K562 (cell line): ENCODE data around the gene BEST4. TPM values are rescaled to one million over a fixed set of nuclear protein-coding genes. Genes with fewer than 3 reads are reported as not detected.

Experiments used
- BRF1 ChIP-seq: IDR thresholded peaks from 3 replicates; pipeline ENCODE4 v1.6.1; 2011; ENCODE audit warnings: borderline replicate concordance, mild to moderate bottlenecking; ENCODE audit not compliant: insufficient read length; ENCODE audit errors: extremely low read depth
- FOXM1 ChIP-seq, 2 experiments: fragments of 450-650 bp in 1 of 2; sonication (generic) in 1 of 2; formaldehyde crosslinking in 1 of 2; IDR thresholded peaks; 2 replicates each; pipeline versions ENCODE4 v1.6.1 to v1.9.0; 2017 to 2022; ENCODE audit warnings: low read depth in 2 of 2, mild to moderate bottlenecking in 2 of 2, missing genetic modification reagents in 1 of 2, moderate library complexity in 1 of 2
- NR3C1 ChIP-seq: sonication (generic); formaldehyde crosslinking; IDR thresholded peaks from 2 replicates; pipeline ENCODE4 v1.8.1; 2022; ENCODE audit warnings: missing genetic modification reagents
- PML ChIP-seq: IDR thresholded peaks from 2 replicates; pipeline ENCODE4 v1.6.1; 2012; ENCODE audit warnings: low read length, inconsistent platforms
- RBFOX2 ChIP-seq: fragments of 200-400 bp; formaldehyde crosslinking; IDR thresholded peaks from 2 replicates; pipeline ENCODE4 v1.6.1; 2017; ENCODE audit warnings: low read depth, mild to moderate bottlenecking, low read length, moderate library complexity
- RBM14 ChIP-seq: fragments of 200-400 bp; formaldehyde crosslinking; IDR thresholded peaks from 2 replicates; pipeline ENCODE4 v1.6.1; 2018; ENCODE audit warnings: low read depth, mild to moderate bottlenecking, low read length, moderate library complexity, borderline replicate concordance; ENCODE audit not compliant: insufficient read depth
- SIN3A ChIP-seq, 2 experiments: fragments of 150-350 bp in 1 of 2; IDR thresholded peaks; 2 replicates each; pipeline ENCODE4 v1.6.1; 2011 to 2016; ENCODE audit warnings: borderline replicate concordance in 2 of 2, low read depth in 2 of 2, low read length in 2 of 2, mild to moderate bottlenecking in 2 of 2, moderate library complexity in 2 of 2; ENCODE audit not compliant: control insufficient read depth in 1 of 2
- SREBF2 ChIP-seq: sonication (generic); formaldehyde crosslinking; IDR thresholded peaks from 2 replicates; pipeline ENCODE4 v1.4.0; 2020; ENCODE audit warnings: mild to moderate bottlenecking, missing genetic modification reagents
- ZNF212 ChIP-seq: fragments of 450-650 bp; formaldehyde crosslinking; IDR thresholded peaks from 2 replicates; pipeline ENCODE4 v1.4.0; 2020; ENCODE audit warnings: mild to moderate bottlenecking
- ZNF436 ChIP-seq: fragments of 250-450, 450-650 bp; sonication (Bioruptor Pico); formaldehyde crosslinking; IDR thresholded peaks from 2 replicates; pipeline ENCODE4 v1.7.0; 2020; ENCODE audit warnings: mild to moderate bottlenecking
- ZNF77 ChIP-seq: fragments of 250-450 bp; sonication (Bioruptor Pico); IDR thresholded peaks from 2 replicates; pipeline ENCODE4 v1.5.0; 2020
- polyA plus RNA-seq, 8 experiments: library from polyadenylated mRNA; depleted of rRNA in 4 of 8; stranded (reverse) in 5 of 8; unstranded in 3 of 8; fragments of >200 nt; fragmentation: Nextera tagmentation in 2 of 8; fragmentation: Illumina TruSeq in 1 of 8; extraction: Ambion mirVana in 2 of 8; extraction: Trizol in 1 of 8; gene quantifications; 2 replicates each; pipeline versions ENCODE4 v1.2.1 to v1.2.3, GENCODE V29; 2011 to 2014; ENCODE audit warnings: inconsistent platforms in 1 of 8, missing spikeins in 1 of 8
- total RNA-seq, 7 experiments: library from RNA; depleted of rRNA in 6 of 7; stranded (reverse); fragments of >200 nt in 6 of 7; fragmentation: Illumina TruSeq in 2 of 7; extraction: Trizol in 2 of 7; gene quantifications; 2 replicates each; pipeline versions ENCODE4 v1.2.1 to v1.2.3, GENCODE V29; 2011 to 2021; ENCODE audit warnings: low replicate concordance in 1 of 7
- TF ChIP-seq, protein P1 (sequence below): fragments of 200-800 bp; sonication (Bioruptor generic); IDR thresholded peaks from 2 replicates; pipeline ENCODE4 v1.6.1; 2017; ENCODE audit warnings: missing genetic modification characterization, missing compliant biosample characterization
- TF ChIP-seq, protein P2 (sequence below): sonication (generic); formaldehyde crosslinking; IDR thresholded peaks from 2 replicates; pipeline ENCODE4 v1.4.0; 2020; ENCODE audit warnings: mild to moderate bottlenecking, missing genetic modification reagents
- TF ChIP-seq, protein P3 (sequence below): sonication (generic); formaldehyde crosslinking; IDR thresholded peaks from 2 replicates; pipeline ENCODE4 v1.8.0; 2022; ENCODE audit warnings: mild to moderate bottlenecking, missing genetic modification reagents, borderline replicate concordance
- TF ChIP-seq, protein P4 (sequence below): fragments of 450-650 bp; IDR thresholded peaks from 2 replicates; pipeline ENCODE4 v1.6.1; 2016; ENCODE audit warnings: borderline replicate concordance
- TF ChIP-seq, protein P5 (sequence below): sonication (generic); formaldehyde crosslinking; IDR thresholded peaks from 2 replicates; pipeline ENCODE4 v1.8.1; 2023; ENCODE audit warnings: mild to moderate bottlenecking, missing genetic modification reagents

Gene BEST4
- total and polyA plus RNA-seq, 9 of the 15 experiments (the other 6 are each of a cell fraction or from before 2014, with no cell fraction given): 0.07 to 0.11 TPM; not detected in 7

DNA sequence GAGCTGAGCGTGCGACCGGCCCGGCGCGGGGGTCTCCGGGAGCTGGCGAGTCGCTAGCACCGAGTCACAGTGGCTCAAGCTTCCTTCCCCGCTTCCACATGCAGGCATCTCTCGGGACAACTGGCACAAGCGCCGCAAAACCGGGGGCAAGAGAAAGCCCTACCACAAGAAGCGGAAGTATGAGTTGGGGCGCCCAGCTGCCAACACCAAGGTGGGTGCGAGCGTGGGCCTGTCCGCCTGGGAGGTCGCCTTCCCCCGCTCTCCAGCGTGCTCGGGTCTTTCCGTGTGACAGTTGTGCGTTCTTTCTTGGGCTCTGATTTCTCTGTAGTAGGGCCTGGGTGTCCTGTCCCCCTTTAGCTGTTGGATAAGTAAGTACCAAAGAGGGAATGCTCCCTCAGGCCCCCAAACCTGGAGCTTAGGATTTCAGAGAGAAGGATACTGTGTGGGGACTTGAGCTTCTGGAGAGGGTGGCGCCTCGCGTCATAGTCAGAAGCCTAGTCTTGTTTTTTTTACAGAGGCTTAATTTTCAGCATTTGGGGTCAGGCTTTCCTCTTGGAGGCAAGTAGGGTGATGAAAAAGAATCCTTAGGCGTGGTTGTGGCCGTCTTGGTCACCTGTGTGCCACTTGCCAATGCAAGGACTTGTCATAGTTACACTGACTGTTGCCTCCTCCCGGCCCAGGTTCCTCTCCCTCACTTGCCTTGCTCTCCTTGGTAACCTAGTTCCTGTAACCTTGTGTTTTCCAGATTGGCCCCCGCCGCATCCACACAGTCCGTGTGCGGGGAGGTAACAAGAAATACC, 11.8 kb downstream of the BEST4 start (continued):
- TF ChIP-seq BRF1: no peak
- no peak for TF ChIP-seq ZNF436 (CRISPR knock-in tag)
- 0 out of 2 replicates have a peak, but pooled peaks have one; percentile 86 for TF ChIP-seq NR3C1
- TF ChIP-seq, protein P1, sequence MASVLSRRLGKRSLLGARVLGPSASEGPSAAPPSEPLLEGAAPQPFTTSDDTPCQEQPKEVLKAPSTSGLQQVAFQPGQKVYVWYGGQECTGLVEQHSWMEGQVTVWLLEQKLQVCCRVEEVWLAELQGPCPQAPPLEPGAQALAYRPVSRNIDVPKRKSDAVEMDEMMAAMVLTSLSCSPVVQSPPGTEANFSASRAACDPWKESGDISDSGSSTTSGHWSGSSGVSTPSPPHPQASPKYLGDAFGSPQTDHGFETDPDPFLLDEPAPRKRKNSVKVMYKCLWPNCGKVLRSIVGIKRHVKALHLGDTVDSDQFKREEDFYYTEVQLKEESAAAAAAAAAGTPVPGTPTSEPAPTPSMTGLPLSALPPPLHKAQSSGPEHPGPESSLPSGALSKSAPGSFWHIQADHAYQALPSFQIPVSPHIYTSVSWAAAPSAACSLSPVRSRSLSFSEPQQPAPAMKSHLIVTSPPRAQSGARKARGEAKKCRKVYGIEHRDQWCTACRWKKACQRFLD (CRISPR knock-in tag): peak; percentile 34
- TF ChIP-seq, protein P2, sequence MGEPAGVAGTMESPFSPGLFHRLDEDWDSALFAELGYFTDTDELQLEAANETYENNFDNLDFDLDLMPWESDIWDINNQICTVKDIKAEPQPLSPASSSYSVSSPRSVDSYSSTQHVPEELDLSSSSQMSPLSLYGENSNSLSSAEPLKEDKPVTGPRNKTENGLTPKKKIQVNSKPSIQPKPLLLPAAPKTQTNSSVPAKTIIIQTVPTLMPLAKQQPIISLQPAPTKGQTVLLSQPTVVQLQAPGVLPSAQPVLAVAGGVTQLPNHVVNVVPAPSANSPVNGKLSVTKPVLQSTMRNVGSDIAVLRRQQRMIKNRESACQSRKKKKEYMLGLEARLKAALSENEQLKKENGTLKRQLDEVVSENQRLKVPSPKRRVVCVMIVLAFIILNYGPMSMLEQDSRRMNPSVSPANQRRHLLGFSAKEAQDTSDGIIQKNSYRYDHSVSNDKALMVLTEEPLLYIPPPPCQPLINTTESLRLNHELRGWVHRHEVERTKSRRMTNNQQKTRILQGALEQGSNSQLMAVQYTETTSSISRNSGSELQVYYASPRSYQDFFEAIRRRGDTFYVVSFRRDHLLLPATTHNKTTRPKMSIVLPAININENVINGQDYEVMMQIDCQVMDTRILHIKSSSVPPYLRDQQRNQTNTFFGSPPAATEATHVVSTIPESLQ: 0 out of 2 replicates have a peak, but pooled peaks have one; percentile 89
- no peak for TF ChIP-seq FOXM1 (IDR thresholded peaks at IDR 0.05; ENCODE audit: low read depth)
- peak; percentile 0 for TF ChIP-seq FOXM1 (CRISPR knock-in tag; IDR thresholded peaks at IDR 0.05; ENCODE audit: low read depth)
- TF ChIP-seq RBFOX2: peak; percentile 33
- TF ChIP-seq ZNF212 (CRISPR knock-in tag): 0 out of 2 replicates have a peak, but pooled peaks have one; percentile 39
- TF ChIP-seq ZNF77: no peak
- 0 out of 2 replicates have a peak, but pooled peaks have one; percentile 1 for TF ChIP-seq PML
- 0 out of 2 replicates have a peak, but pooled peaks have one; percentile 94 for TF ChIP-seq RBM14
- TF ChIP-seq, protein P3, sequence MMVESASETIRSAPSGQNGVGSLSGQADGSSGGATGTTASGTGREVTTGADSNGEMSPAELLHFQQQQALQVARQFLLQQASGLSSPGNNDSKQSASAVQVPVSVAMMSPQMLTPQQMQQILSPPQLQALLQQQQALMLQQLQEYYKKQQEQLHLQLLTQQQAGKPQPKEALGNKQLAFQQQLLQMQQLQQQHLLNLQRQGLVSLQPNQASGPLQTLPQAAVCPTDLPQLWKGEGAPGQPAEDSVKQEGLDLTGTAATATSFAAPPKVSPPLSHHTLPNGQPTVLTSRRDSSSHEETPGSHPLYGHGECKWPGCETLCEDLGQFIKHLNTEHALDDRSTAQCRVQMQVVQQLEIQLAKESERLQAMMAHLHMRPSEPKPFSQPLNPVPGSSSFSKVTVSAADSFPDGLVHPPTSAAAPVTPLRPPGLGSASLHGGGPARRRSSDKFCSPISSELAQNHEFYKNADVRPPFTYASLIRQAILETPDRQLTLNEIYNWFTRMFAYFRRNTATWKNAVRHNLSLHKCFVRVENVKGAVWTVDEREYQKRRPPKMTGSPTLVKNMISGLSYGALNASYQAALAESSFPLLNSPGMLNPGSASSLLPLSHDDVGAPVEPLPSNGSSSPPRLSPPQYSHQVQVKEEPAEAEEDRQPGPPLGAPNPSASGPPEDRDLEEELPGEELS (CRISPR knock-in tag): no peak
- TF ChIP-seq SREBF2 (CRISPR knock-in tag): peak; percentile 84; the same call in 1 of the 2 replicates
- TF ChIP-seq, protein P4, sequence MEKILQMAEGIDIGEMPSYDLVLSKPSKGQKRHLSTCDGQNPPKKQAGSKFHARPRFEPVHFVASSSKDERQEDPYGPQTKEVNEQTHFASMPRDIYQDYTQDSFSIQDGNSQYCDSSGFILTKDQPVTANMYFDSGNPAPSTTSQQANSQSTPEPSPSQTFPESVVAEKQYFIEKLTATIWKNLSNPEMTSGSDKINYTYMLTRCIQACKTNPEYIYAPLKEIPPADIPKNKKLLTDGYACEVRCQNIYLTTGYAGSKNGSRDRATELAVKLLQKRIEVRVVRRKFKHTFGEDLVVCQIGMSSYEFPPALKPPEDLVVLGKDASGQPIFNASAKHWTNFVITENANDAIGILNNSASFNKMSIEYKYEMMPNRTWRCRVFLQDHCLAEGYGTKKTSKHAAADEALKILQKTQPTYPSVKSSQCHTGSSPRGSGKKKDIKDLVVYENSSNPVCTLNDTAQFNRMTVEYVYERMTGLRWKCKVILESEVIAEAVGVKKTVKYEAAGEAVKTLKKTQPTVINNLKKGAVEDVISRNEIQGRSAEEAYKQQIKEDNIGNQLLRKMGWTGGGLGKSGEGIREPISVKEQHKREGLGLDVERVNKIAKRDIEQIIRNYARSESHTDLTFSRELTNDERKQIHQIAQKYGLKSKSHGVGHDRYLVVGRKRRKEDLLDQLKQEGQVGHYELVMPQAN: peak; percentile 71
- TF ChIP-seq, protein P5, sequence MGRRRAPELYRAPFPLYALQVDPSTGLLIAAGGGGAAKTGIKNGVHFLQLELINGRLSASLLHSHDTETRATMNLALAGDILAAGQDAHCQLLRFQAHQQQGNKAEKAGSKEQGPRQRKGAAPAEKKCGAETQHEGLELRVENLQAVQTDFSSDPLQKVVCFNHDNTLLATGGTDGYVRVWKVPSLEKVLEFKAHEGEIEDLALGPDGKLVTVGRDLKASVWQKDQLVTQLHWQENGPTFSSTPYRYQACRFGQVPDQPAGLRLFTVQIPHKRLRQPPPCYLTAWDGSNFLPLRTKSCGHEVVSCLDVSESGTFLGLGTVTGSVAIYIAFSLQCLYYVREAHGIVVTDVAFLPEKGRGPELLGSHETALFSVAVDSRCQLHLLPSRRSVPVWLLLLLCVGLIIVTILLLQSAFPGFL (CRISPR knock-in tag): 0 out of 2 replicates have a peak, but pooled peaks have one; percentile 70
- peak; percentile 35; a peak in 1 of 4 replicates for TF ChIP-seq SIN3A (IDR thresholded peaks at IDR 0.05; ENCODE audit: borderline replicate concordance in 2 of 2, control insufficient read depth in 1 of 2, low read depth in 2 of 2, low read length in 2 of 2)
